Effector memory CD4-positive, alpha-beta T cell (primary cell): Measurements from ENCODE around the gene PPM1J.
A peak's percentile ranks its signal among the peaks of the same experiment; 100 is the strongest.

Experiments used
- DNase-seq, 3 donors: peaks; one replicate each; pipeline ENCODE4 v3.0.0-alpha.2; 2020
- H3K27ac ChIP-seq: 2 replicates; pipeline ENCODE4 v1.7.0; 2013; ENCODE audit warnings: mild to moderate bottlenecking, low read length, moderate library complexity; ENCODE audit not compliant: insufficient read depth, poor library complexity, severe bottlenecking
- H3K27me3 ChIP-seq: replicated peaks from 2 replicates; pipeline ENCODE4 v1.7.0; 2013; ENCODE audit warnings: mild to moderate bottlenecking, low read length; ENCODE audit not compliant: insufficient read depth, control insufficient read depth, poor library complexity, severe bottlenecking
- H3K36me3 ChIP-seq: 2 replicates; pipeline ENCODE4 v1.7.0; 2013; ENCODE audit warnings: mild to moderate bottlenecking, low read length, moderate library complexity; ENCODE audit not compliant: control insufficient read depth, insufficient read depth
- H3K4me1 ChIP-seq: 2 replicates; pipeline ENCODE4 v1.7.0; 2013; ENCODE audit warnings: low read length, mild to moderate bottlenecking; ENCODE audit not compliant: control insufficient read depth, insufficient read depth, poor library complexity, severe bottlenecking
- H3K4me3 ChIP-seq: 2 replicates; pipeline ENCODE4 v1.7.0; 2013; ENCODE audit warnings: low read length, low read depth, mild to moderate bottlenecking; ENCODE audit not compliant: insufficient read depth, poor library complexity, severe bottlenecking
- H3K9me3 ChIP-seq: 2 replicates; pipeline ENCODE4 v1.7.0; 2013; ENCODE audit warnings: mild to moderate bottlenecking, low read length, moderate library complexity; ENCODE audit not compliant: control insufficient read depth

PPM1J gene

GRCh38 chr1:112704934-112705627 lies 10.1 kb downstream of the PPM1J start:
- peak overlapping the region; percentile 33 for H3K4me3 ChIP-seq
- H3K27ac ChIP-seq, result peak overlapping the region; percentile 27
- DNase-seq, result peak; percentile 22 to 27 (median 26)
- H3K27me3 ChIP-seq, result no peaks in the 10 kb centered on the region
- peaks cover 42% of the 10 kb centered on the region for H3K4me1 ChIP-seq
- H3K9me3 ChIP-seq, result no peaks in the 10 kb centered on the region
- H3K36me3 ChIP-seq, result no peaks in the 10 kb centered on the region

- H3K4me3 ChIP-seq, result peak overlapping the region; percentile 33
- peaks cover 42% of the 10 kb centered on the region for H3K4me1 ChIP-seq
- H3K36me3 ChIP-seq, result peaks cover 4% of the 10 kb centered on the region
- H3K27me3 ChIP-seq, result no peaks in the 10 kb centered on the region
- DNase-seq, result no peak
- H3K9me3 ChIP-seq, result no peaks in the 10 kb centered on the region
- H3K27ac ChIP-seq, result peak overlapping the region; percentile 27
These were observed 10.7 kb downstream of the PPM1J start for GRCh38 chr1:112704391-112704933.

- Histone ChIP-seq H3K27ac (no peak overlapping the region), H3K9me3 (no peaks in the 10 kb centered on the region), H3K27me3 (no peaks in the 10 kb centered on the region), H3K36me3 (peaks cover 4% of the 10 kb centered on the region), H3K4me1 (peaks cover 42% of the 10 kb centered on the region), H3K4me3 (no peak overlapping the region)
- DNase-seq, result no peak
These were observed 11.4 kb downstream of the PPM1J start for GRCh38 chr1:112703706-112704105.

GRCh38 chr1:112702420-112703261 lies 12.5 kb downstream of the PPM1J start:
- Histone ChIP-seq H3K4me1 (peaks cover 42% of the 10 kb centered on the region), H3K36me3 (peaks cover 10% of the 10 kb centered on the region), H3K4me3 (no peak overlapping the region), H3K27me3 (no peaks in the 10 kb centered on the region), H3K27ac (no peak overlapping the region), H3K9me3 (no peaks in the 10 kb centered on the region)
- no peak for DNase-seq

- Histone ChIP-seq H3K4me3 (no peak overlapping the region), H3K27me3 (no peaks in the 10 kb centered on the region), H3K27ac (no peak overlapping the region), H3K9me3 (no peaks in the 10 kb centered on the region), H3K4me1 (peaks cover 37% of the 10 kb centered on the region), H3K36me3 (peaks cover 10% of the 10 kb centered on the region)
- no peak for DNase-seq
These were observed 13.1 kb downstream of the PPM1J start for GRCh38 chr1:112702067-112702395.

GRCh38 chr1:112701227-112702066 lies 13.7 kb downstream of the PPM1J start:
- no peak overlapping the region for H3K4me3 ChIP-seq
- no peak for DNase-seq
- peaks cover 15% of the 10 kb centered on the region for H3K36me3 ChIP-seq
- no peaks in the 10 kb centered on the region for H3K27me3 ChIP-seq
- no peaks in the 10 kb centered on the region for H3K9me3 ChIP-seq
- peak overlapping the region; percentile 47 for H3K27ac ChIP-seq
- peaks cover 34% of the 10 kb centered on the region for H3K4me1 ChIP-seq

- no peaks in the 10 kb centered on the region for H3K27me3 ChIP-seq
- peaks cover 28% of the 10 kb centered on the region for H3K4me1 ChIP-seq
- DNase-seq, result peak; percentile 38 to 50 (median 47)
- no peak overlapping the region for H3K4me3 ChIP-seq
- H3K9me3 ChIP-seq, result no peaks in the 10 kb centered on the region
- H3K36me3 ChIP-seq, result peaks cover 21% of the 10 kb centered on the region
- peak overlapping the region; percentile 47 for H3K27ac ChIP-seq
These were observed 14.6 kb downstream of the PPM1J start for GRCh38 chr1:112700290-112701226.

GRCh38 chr1:112699425-112700144 lies 15.5 kb downstream of the PPM1J start:
- H3K27ac ChIP-seq, result no peak overlapping the region

More at GRCh38 chr1:112699425-112700144, 15.5 kb downstream of the PPM1J start:
- Histone ChIP-seq H3K4me1 (peaks cover 19% of the 10 kb centered on the region), H3K9me3 (no peaks in the 10 kb centered on the region), H3K36me3 (peaks cover 30% of the 10 kb centered on the region), H3K4me3 (no peak overlapping the region), H3K27me3 (no peaks in the 10 kb centered on the region)
- DNase-seq, result no peak
